ENCODE results near the gene GALT. TPM values are rescaled to one million over a fixed set of nuclear protein-coding genes. Genes with fewer than 3 reads are reported as not detected.

Gene GALT
- total RNA-seq, 2 donors from 2014 or later, result 44.3 to 49.3 TPM

DNA sequence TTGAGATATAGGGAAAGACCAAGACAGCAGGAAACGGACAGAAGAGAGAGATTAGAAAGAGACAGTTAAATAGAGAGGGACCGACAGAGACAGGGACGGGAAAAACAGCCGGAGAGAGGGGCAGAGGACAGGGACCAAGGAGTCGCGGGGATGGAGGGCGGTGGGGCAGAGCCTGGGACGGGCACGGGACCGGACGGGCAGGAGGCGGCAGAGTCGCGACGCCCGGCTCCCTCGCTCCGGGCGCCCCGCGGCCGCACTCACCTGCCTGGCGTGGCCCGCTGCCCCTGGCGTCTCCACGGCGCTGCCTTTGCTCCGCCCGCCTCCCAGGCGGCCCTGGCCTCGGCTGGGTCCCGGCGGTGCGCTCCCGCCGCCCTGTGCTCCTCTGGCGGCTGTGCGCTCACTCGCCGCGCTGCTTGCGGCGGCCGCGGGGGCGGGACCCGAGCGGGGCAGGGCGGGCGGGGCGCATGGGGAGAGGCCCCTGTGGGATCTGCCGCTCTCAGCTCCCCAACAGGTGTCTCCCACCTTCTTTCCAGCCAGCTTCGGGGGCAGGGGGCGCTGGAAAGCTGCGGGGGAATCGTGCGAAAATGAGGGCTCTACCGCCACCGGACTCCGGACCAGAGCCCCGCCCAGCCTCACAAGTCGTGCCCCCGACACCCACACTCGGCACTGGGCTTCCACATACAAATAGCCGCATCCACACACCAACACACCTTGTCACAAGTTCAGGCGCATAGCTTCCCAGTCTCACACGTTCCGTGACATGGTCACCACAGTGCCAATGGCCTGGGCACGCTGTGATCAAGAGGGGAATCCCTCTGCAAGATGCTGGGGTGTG, 17.6 kb upstream of the GALT start, which contains the start of gene ARID3C:
Gene ARID3C, minus strand, starts transcription at position 411 of the 835 bp plus-strand sequence. CDS start 1,052 bp downstream, outside the sequence.
- no peak within 1 kb of the TSS for H3K27ac ChIP-seq (ENCODE audit: low read depth, low read length)
- peak; percentile 77 for DNase-seq
- no peak within 1 kb of the TSS for H3K9ac ChIP-seq (ENCODE audit: extremely low read depth, low read length, poor library complexity, severe bottlenecking)
- Mint-ChIP-seq H3K9me3 (no peaks in the 10 kb centered on the region), H3K36me3 (ENCODE audit: low read depth) (no peaks in the 10 kb centered on the region), H3K4me1 (peaks cover 24% of the 10 kb centered on the region), H3K4me3 (peak within 1 kb of the TSS; percentile 56), H3K27ac (no peak within 1 kb of the TSS), H3K27me3 (ENCODE audit: insufficient read depth) (peaks cover 88% of the 10 kb centered on the region)
- H3K4me3 ChIP-seq (ENCODE audit: low read length), result peak within 1 kb of the TSS; percentile 69
- no peaks in the 10 kb centered on the region for H3K36me3 ChIP-seq (ENCODE audit: control insufficient read depth, insufficient read depth, low read length)
- peaks cover 71% of the 10 kb centered on the region for H3K27me3 ChIP-seq (ENCODE audit: control insufficient read depth, insufficient read depth, low read length, poor library complexity, severe bottlenecking)
- peaks cover 7% of the 10 kb centered on the region for H3K4me1 ChIP-seq (ENCODE audit: control insufficient read depth, insufficient read depth, low read length)
- no peaks in the 10 kb centered on the region for H3K9me3 ChIP-seq (ENCODE audit: control insufficient read depth, low read length)
- no peak for TF ChIP-seq CTCF (conservative IDR thresholded peaks at IDR 0.05)
- WGBS, 2 experiments (ENCODE audit: insufficient coverage in 1 of 2, insufficient read length in 1 of 2), result 3% methylated on average over 28 to 69 of the region's 69 CpGs

DNA sequence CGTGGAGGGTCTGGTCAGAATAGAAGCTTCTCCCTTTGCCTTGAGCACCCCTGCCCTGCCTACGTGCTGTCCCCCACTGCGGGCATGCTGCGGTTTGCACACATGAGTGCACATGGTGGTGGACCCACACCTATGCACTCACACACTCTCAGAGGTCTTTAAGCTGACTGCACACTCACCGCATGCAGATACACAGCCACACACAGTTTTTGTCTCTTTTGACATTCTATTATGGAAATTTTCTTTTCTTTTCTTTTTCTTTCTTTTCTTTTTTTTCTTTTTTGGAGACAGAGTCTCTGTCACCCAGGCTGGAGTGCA, 17.0 kb upstream of the GALT start:
- Histone ChIP-seq H3K9me3 (ENCODE audit: control insufficient read depth, low read length) (no peaks in the 10 kb centered on the region), H3K4me3 (ENCODE audit: low read length) (peak overlapping the region; percentile 63), H3K9ac (ENCODE audit: extremely low read depth, low read length, poor library complexity, severe bottlenecking) (no peak overlapping the region), H3K27me3 (ENCODE audit: control insufficient read depth, insufficient read depth, low read length, poor library complexity, severe bottlenecking) (peaks cover 71% of the 10 kb centered on the region), H3K36me3 (ENCODE audit: control insufficient read depth, insufficient read depth, low read length) (no peaks in the 10 kb centered on the region), H3K27ac (ENCODE audit: low read depth, low read length) (no peak overlapping the region), H3K4me1 (ENCODE audit: control insufficient read depth, insufficient read depth, low read length) (peaks cover 4% of the 10 kb centered on the region)
- Mint-ChIP-seq H3K9me3 (no peaks in the 10 kb centered on the region), H3K4me1 (peaks cover 22% of the 10 kb centered on the region), H3K27me3 (ENCODE audit: insufficient read depth) (peaks cover 82% of the 10 kb centered on the region), H3K4me3 (peak overlapping the region; percentile 56), H3K27ac (no peak overlapping the region), H3K36me3 (ENCODE audit: low read depth) (no peaks in the 10 kb centered on the region)
- TF ChIP-seq CTCF (conservative IDR thresholded peaks at IDR 0.05), result no peak
- DNase-seq, result no peak
- WGBS, 2 experiments (ENCODE audit: insufficient coverage in 1 of 2, insufficient read length in 1 of 2), result 44 to 53% methylated on average over 5 of the region's 5 CpGs

GRCh38 chr9:34630402-34631154, 15.9 kb upstream of the GALT start:
- Mint-ChIP-seq H3K4me1 (peaks cover 19% of the 10 kb centered on the region), H3K27me3 (ENCODE audit: insufficient read depth) (peaks cover 73% of the 10 kb centered on the region), H3K27ac (no peak overlapping the region), H3K9me3 (no peaks in the 10 kb centered on the region), H3K36me3 (ENCODE audit: low read depth) (peaks cover 9% of the 10 kb centered on the region), H3K4me3 (no peak overlapping the region)
- Histone ChIP-seq H3K36me3 (ENCODE audit: control insufficient read depth, insufficient read depth, low read length) (no peaks in the 10 kb centered on the region), H3K27ac (ENCODE audit: low read depth, low read length) (no peak overlapping the region), H3K9me3 (ENCODE audit: control insufficient read depth, low read length) (no peaks in the 10 kb centered on the region), H3K9ac (ENCODE audit: extremely low read depth, low read length, poor library complexity, severe bottlenecking) (no peak overlapping the region), H3K4me1 (ENCODE audit: control insufficient read depth, insufficient read depth, low read length) (no peaks in the 10 kb centered on the region), H3K27me3 (ENCODE audit: control insufficient read depth, insufficient read depth, low read length, poor library complexity, severe bottlenecking) (peaks cover 69% of the 10 kb centered on the region), H3K4me3 (ENCODE audit: low read length) (no peak overlapping the region)
- TF ChIP-seq CTCF (conservative IDR thresholded peaks at IDR 0.05), result no peak
- no peak for DNase-seq
- WGBS, 2 experiments (ENCODE audit: insufficient coverage in 1 of 2, insufficient read length in 1 of 2), result 55 to 72% methylated on average over 3 to 5 of the region's 5 CpGs

Data from endodermal cell (in vitro differentiated cells).